Measurements from ENCODE around the gene ASIC1. TPM values are rescaled to one million over a fixed set of nuclear protein-coding genes. Genes with fewer than 3 reads are reported as not detected.

Gene ASIC1
- total and polyA plus RNA-seq, 2 donors, result 1.3 to 3.6 TPM

GRCh38 chr12:50111693-50112455 lies 54.5 kb downstream of the ASIC1 start, which contains the start of gene COX14:
Gene COX14, plus strand, starts transcription at chr12:50112236. Its CDS starts 7,808 bp downstream, at chr12:50120044.
- Histone ChIP-seq H3K4me1 (ENCODE audit: control insufficient read depth in 2 of 2, insufficient read depth in 2 of 2, low read length in 2 of 2) (peaks cover 4 to 35% of the 10 kb centered on the region in 2 donors), H3K4me3 (ENCODE audit: low read length in 2 of 2) (peak within 1 kb of the TSS; percentile 55 to 66), H3K27me3 (ENCODE audit: control insufficient read depth in 2 of 2, insufficient read depth in 1 of 2, low read length in 1 of 2) (no peaks in the 10 kb centered on the region), H3K36me3 (ENCODE audit: control insufficient read depth in 2 of 2, insufficient read depth in 2 of 2, low read length in 1 of 2) (peaks cover 4% of the 10 kb centered on the region in 2 donors), H3K27ac (ENCODE audit: low read depth in 1 of 2, low read length in 1 of 2) (peak within 1 kb of the TSS; percentile 83 to 96), H3K9me3 (ENCODE audit: control insufficient read depth in 2 of 2, insufficient read depth in 1 of 2, low read length in 1 of 2) (no peaks in the 10 kb centered on the region)
- DNase-seq (ENCODE audit: low read depth in 6 of 9, low spot score in 9 of 9), result peak; percentile 98 to 99 (median 99)
- WGBS, result under 1% methylated on average over 59 of the region's 59 CpGs

- DNase-seq (ENCODE audit: low read depth in 6 of 9, low spot score in 9 of 9), result peak in 4 of 9 donors; percentile 18 to 53 (median 28)
- H3K9me3 ChIP-seq (ENCODE audit: control insufficient read depth in 2 of 2, insufficient read depth in 1 of 2, low read length in 1 of 2), result no peaks in the 10 kb centered on the region
- 26% methylated on average over 26 of the region's 26 CpGs for WGBS
- peaks cover 4 to 35% of the 10 kb centered on the region in 2 donors for H3K4me1 ChIP-seq (ENCODE audit: control insufficient read depth in 2 of 2, insufficient read depth in 2 of 2, low read length in 2 of 2)
- H3K27ac ChIP-seq (ENCODE audit: low read depth in 1 of 2, low read length in 1 of 2), result peak overlapping the region; percentile 83 to 96
- H3K36me3 ChIP-seq (ENCODE audit: control insufficient read depth in 2 of 2, insufficient read depth in 2 of 2, low read length in 1 of 2), result peaks cover 4 to 7% of the 10 kb centered on the region in 2 donors
- peak overlapping the region; percentile 55 to 66 for H3K4me3 ChIP-seq (ENCODE audit: low read length in 2 of 2)
- no peaks in the 10 kb centered on the region for H3K27me3 ChIP-seq (ENCODE audit: control insufficient read depth in 2 of 2, insufficient read depth in 1 of 2, low read length in 1 of 2)
Observed at GRCh38 chr12:50112456-50113218, 55.2 kb downstream of the ASIC1 start.

GRCh38 chr12:50117057-50117622 lies 59.7 kb downstream of the ASIC1 start:
- Histone ChIP-seq H3K4me1 (ENCODE audit: control insufficient read depth in 2 of 2, insufficient read depth in 2 of 2, low read length in 2 of 2) (peaks cover 4 to 12% of the 10 kb centered on the region in 2 donors), H3K27ac (ENCODE audit: low read depth in 1 of 2, low read length in 1 of 2) (no peak overlapping the region), H3K4me3 (ENCODE audit: low read length in 2 of 2) (no peak overlapping the region), H3K36me3 (ENCODE audit: control insufficient read depth in 2 of 2, insufficient read depth in 2 of 2, low read length in 1 of 2) (peaks cover 32 to 33% of the 10 kb centered on the region in 2 donors), H3K9me3 (ENCODE audit: control insufficient read depth in 2 of 2, insufficient read depth in 1 of 2, low read length in 1 of 2) (no peaks in the 10 kb centered on the region), H3K27me3 (ENCODE audit: control insufficient read depth in 2 of 2, insufficient read depth in 1 of 2, low read length in 1 of 2) (no peaks in the 10 kb centered on the region)
- no peak for DNase-seq (ENCODE audit: low read depth in 6 of 9, low spot score in 9 of 9)
- 99% methylated on average over 6 of the region's 6 CpGs for WGBS

DNA sequence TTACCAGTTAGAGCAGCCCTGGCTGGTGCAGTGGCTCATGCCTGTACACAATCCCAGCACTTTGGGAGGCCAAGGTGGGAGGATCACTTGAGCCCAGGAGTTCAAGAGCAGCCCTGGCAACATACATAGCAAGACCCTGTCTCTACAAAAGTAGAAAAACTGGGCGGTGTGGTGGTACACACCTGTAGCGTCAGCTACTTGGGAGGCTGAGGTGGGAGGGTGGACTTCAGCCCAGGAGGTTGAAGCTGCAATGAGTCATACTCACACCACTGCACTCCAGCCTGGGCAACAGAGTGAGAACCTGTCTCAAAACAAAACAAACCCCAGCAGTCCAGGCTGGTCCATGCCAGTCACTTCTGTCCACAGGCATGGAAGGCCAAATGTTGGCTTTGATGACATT lies 62.0 kb downstream of the ASIC1 start:
- Histone ChIP-seq H3K36me3 (ENCODE audit: control insufficient read depth in 2 of 2, insufficient read depth in 2 of 2, low read length in 1 of 2) (peaks cover 46 to 52% of the 10 kb centered on the region in 2 donors), H3K27ac (ENCODE audit: low read depth in 1 of 2, low read length in 1 of 2) (no peak overlapping the region), H3K9me3 (ENCODE audit: control insufficient read depth in 2 of 2, insufficient read depth in 1 of 2, low read length in 1 of 2) (no peaks in the 10 kb centered on the region), H3K4me1 (ENCODE audit: control insufficient read depth in 2 of 2, insufficient read depth in 2 of 2, low read length in 2 of 2) (no peaks in the 10 kb centered on the region), H3K27me3 (ENCODE audit: control insufficient read depth in 2 of 2, insufficient read depth in 1 of 2, low read length in 1 of 2) (no peaks in the 10 kb centered on the region), H3K4me3 (ENCODE audit: low read length in 2 of 2) (no peak overlapping the region)
- 100% methylated on average over 2 of the region's 2 CpGs for WGBS
- no peak for DNase-seq (ENCODE audit: low read depth in 6 of 9, low spot score in 9 of 9)

DNA sequence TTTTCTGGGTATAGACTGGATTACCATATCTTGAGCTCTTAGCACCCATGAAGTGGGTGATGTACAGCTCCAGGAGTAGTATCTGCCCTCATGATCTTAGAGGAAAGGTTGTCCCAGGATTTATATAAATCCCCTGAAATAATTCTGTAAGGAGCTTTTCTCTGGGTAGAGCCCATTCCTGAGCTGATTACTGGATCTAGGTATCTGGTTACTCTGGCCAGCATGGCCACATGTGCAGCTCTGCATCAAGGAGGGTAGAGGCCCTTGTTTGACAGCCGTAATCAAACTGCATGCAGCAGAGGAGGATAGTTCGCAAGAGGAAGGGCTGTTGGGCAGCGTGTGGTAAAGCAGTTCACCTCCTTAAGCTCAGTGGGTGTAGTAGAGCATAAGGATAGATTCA lies 63.1 kb downstream of the ASIC1 start:
- Histone ChIP-seq H3K4me3 (ENCODE audit: low read length in 2 of 2) (no peak overlapping the region), H3K36me3 (ENCODE audit: control insufficient read depth in 2 of 2, insufficient read depth in 2 of 2, low read length in 1 of 2) (peaks cover 44 to 53% of the 10 kb centered on the region in 2 donors), H3K4me1 (ENCODE audit: control insufficient read depth in 2 of 2, insufficient read depth in 2 of 2, low read length in 2 of 2) (peaks cover 3 to 8% of the 10 kb centered on the region in 2 donors), H3K27ac (ENCODE audit: low read depth in 1 of 2, low read length in 1 of 2) (no peak overlapping the region), H3K9me3 (ENCODE audit: control insufficient read depth in 2 of 2, insufficient read depth in 1 of 2, low read length in 1 of 2) (no peaks in the 10 kb centered on the region), H3K27me3 (ENCODE audit: control insufficient read depth in 2 of 2, insufficient read depth in 1 of 2, low read length in 1 of 2) (no peaks in the 10 kb centered on the region)
- 98% methylated on average over 3 of the region's 3 CpGs for WGBS
- DNase-seq (ENCODE audit: low read depth in 6 of 9, low spot score in 9 of 9), result no peak

DNA sequence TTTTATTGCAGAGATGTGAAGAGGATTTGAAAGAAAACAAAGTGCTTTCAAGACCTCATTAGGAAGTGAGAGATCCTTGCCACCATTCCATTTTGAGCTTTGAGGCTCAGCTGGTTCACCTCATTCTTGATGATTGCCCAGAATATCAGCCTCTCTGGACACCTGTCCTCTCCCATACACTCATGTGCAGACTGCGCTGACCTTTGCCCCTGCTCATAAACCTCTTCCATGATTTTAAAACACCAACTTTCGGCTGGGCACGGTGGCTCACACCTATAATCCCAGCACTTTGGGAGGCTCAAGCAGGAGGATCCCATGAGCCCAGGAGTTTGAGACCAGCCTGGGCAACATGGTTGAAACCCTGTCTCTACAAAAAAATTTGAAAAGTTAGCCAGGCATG lies 63.6 kb downstream of the ASIC1 start:
- Histone ChIP-seq H3K27ac (ENCODE audit: low read depth in 1 of 2, low read length in 1 of 2) (no peak overlapping the region), H3K27me3 (ENCODE audit: control insufficient read depth in 2 of 2, insufficient read depth in 1 of 2, low read length in 1 of 2) (no peaks in the 10 kb centered on the region), H3K36me3 (ENCODE audit: control insufficient read depth in 2 of 2, insufficient read depth in 2 of 2, low read length in 1 of 2) (peaks cover 42 to 53% of the 10 kb centered on the region in 2 donors), H3K4me1 (ENCODE audit: control insufficient read depth in 2 of 2, insufficient read depth in 2 of 2, low read length in 2 of 2) (peaks cover 3 to 8% of the 10 kb centered on the region in 2 donors), H3K9me3 (ENCODE audit: control insufficient read depth in 2 of 2, insufficient read depth in 1 of 2, low read length in 1 of 2) (no peaks in the 10 kb centered on the region), H3K4me3 (ENCODE audit: low read length in 2 of 2) (no peak overlapping the region)
- WGBS, result 99% methylated on average over 3 of the region's 3 CpGs
- no peak for DNase-seq (ENCODE audit: low read depth in 6 of 9, low spot score in 9 of 9)

DNA sequence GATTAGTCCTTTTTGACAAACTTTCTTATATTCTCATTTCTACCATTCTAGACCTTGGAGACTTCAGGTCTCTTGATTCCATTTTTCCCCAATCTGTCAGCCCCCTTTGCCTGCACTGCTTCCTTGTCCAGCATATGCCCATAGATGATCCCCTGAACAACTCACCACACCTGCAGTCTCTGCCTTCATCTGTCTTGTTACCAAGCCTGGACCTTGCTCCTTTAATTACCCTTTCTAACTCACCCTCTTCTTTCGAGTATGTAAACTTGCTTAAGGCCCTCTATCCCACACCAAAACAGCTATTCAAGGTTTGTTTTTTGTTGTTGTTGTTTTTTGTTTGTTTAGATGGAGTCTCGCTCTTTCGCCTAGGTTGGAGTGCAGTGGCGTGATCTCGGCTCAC lies 64.2 kb downstream of the ASIC1 start:
- H3K9me3 ChIP-seq (ENCODE audit: control insufficient read depth in 2 of 2, insufficient read depth in 1 of 2, low read length in 1 of 2), result no peaks in the 10 kb centered on the region
- no peaks in the 10 kb centered on the region for H3K27me3 ChIP-seq (ENCODE audit: control insufficient read depth in 2 of 2, insufficient read depth in 1 of 2, low read length in 1 of 2)
- no peak for DNase-seq (ENCODE audit: low read depth in 6 of 9, low spot score in 9 of 9)
- H3K4me3 ChIP-seq (ENCODE audit: low read length in 2 of 2), result no peak overlapping the region
- H3K27ac ChIP-seq (ENCODE audit: low read depth in 1 of 2, low read length in 1 of 2), result no peak overlapping the region
- peaks cover 42 to 51% of the 10 kb centered on the region in 2 donors for H3K36me3 ChIP-seq (ENCODE audit: control insufficient read depth in 2 of 2, insufficient read depth in 2 of 2, low read length in 1 of 2)
- over 99% methylated on average over 5 of the region's 5 CpGs for WGBS
- peaks cover 3 to 8% of the 10 kb centered on the region in 2 donors for H3K4me1 ChIP-seq (ENCODE audit: control insufficient read depth in 2 of 2, insufficient read depth in 2 of 2, low read length in 2 of 2)

DNA sequence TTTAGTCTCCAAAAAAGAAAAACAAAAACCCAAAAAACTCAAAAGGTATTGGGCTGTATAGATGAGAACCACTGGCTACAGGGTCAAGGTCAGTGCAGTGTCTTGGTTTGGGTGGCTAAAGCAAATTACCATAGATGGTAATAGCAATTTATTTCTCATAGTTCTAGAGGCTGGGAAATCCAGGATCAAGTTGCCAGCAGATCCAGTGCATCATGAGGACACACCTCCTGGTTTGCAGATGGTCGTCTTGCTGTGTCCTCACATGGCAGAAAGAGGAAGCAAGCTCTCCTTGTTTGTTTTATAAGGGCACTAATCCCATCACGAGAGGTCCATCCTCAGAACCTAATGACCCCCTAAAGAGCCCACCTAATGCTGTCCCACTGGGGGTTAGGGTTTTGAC lies 65.8 kb downstream of the ASIC1 start:
- Histone ChIP-seq H3K9me3 (ENCODE audit: control insufficient read depth in 2 of 2, insufficient read depth in 1 of 2, low read length in 1 of 2) (no peaks in the 10 kb centered on the region), H3K27ac (ENCODE audit: low read depth in 1 of 2, low read length in 1 of 2) (no peak overlapping the region), H3K36me3 (ENCODE audit: control insufficient read depth in 2 of 2, insufficient read depth in 2 of 2, low read length in 1 of 2) (peaks cover 49 to 60% of the 10 kb centered on the region in 2 donors), H3K4me1 (ENCODE audit: control insufficient read depth in 2 of 2, insufficient read depth in 2 of 2, low read length in 2 of 2) (peaks cover 3 to 8% of the 10 kb centered on the region in 2 donors), H3K4me3 (ENCODE audit: low read length in 2 of 2) (no peak overlapping the region), H3K27me3 (ENCODE audit: control insufficient read depth in 2 of 2, insufficient read depth in 1 of 2, low read length in 1 of 2) (no peaks in the 10 kb centered on the region)
- WGBS, result 90% methylated on average over 2 of the region's 2 CpGs
- DNase-seq (ENCODE audit: low read depth in 6 of 9, low spot score in 9 of 9), result no peak

DNA sequence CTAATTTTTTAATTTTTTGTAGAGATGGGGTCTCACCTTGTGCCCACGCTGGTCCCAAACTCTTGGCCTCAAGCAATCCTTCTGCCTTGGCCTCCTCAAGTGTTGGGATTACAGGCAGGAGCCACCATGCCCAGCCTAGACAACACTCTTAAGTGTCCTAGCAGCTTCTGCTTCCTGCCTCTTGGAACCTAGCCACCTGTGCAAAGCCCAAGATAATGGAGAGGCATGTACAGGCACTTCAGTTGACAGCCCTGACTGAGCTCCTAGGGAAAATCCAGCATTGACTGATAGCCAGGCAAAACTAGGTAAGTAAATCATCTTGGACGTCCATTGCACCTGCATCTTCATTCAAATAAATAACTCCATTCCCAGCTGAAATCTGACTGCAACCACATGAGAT lies 70.2 kb downstream of the ASIC1 start:
- no peak for DNase-seq (ENCODE audit: low read depth in 6 of 9, low spot score in 9 of 9)
- H3K36me3 ChIP-seq (ENCODE audit: control insufficient read depth in 2 of 2, insufficient read depth in 2 of 2, low read length in 1 of 2), result peaks cover 40 to 65% of the 10 kb centered on the region in 2 donors
- H3K4me3 ChIP-seq (ENCODE audit: low read length in 2 of 2), result no peak overlapping the region
- H3K9me3 ChIP-seq (ENCODE audit: control insufficient read depth in 2 of 2, insufficient read depth in 1 of 2, low read length in 1 of 2), result no peaks in the 10 kb centered on the region
- H3K27ac ChIP-seq (ENCODE audit: low read depth in 1 of 2, low read length in 1 of 2), result no peak overlapping the region
- H3K27me3 ChIP-seq (ENCODE audit: control insufficient read depth in 2 of 2, insufficient read depth in 1 of 2, low read length in 1 of 2), result no peaks in the 10 kb centered on the region
- peaks cover 3 to 8% of the 10 kb centered on the region in 2 donors for H3K4me1 ChIP-seq (ENCODE audit: control insufficient read depth in 2 of 2, insufficient read depth in 2 of 2, low read length in 2 of 2)
- 97% methylated on average over 2 of the region's 2 CpGs for WGBS
